MM.1S (cell line): ENCODE measurements around the gene CDKL4.

Source experiments
- EZH2 ChIP-seq: fragments of 300-600 bp; sonication (generic); optimal IDR thresholded peaks from 2 replicates; pipeline ENCODE3; 2017; ENCODE audit warnings: low read depth, mild to moderate bottlenecking, antibody characterized with exemption, low read length, mixed read lengths
- EZH2phosphoT487 ChIP-seq: fragments of 300-600 bp; sonication (generic); IDR thresholded peaks from 2 replicates; pipeline ENCODE4 v1.6.1; 2018; ENCODE audit warnings: antibody characterized with exemption, low read length
- TF ChIP-seq, protein P1 (sequence below): fragments of 300-600 bp; sonication (generic); IDR thresholded peaks from 2 replicates; pipeline ENCODE4 v1.5.1; 2016; ENCODE audit warnings: antibody characterized with exemption, low read length, mixed read lengths

DNA sequence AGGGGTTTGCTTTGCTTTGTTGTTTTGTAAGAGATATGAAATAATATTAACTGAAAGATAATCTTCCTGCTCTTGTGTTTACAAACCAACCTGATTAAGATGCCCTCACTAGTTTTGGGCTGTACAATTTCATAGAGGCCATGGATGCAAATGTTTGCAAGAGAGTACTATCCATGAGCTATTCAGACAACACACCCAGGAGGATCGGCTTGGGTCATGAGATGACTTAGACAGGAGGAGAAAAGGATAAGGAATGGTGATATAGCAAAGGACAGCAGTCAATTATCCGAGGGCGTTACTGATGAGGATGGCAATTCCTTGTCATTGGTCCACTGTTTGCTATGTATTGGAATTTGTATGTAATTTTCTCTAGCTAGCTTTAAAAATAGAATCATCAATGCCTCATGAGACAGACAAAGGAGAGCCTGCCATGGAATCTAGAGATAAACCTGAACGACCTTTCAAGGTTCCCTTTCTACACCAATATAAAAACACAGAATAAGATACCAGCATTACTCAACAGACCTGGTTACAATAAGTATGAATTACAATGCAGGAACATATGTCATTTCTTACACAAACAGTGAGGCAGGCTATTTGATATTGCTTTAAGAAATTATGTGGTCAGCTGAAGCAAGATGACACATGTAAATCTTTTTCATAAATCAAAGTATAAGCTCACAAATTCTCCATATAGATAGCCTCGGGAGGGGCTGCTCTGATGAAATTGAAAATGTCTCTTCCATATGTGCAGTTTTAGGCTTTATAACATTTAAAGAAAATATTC, 68.6 kb downstream of the CDKL4 start:
- TF ChIP-seq EZH2 (no peak), EZH2phosphoT487 (no peak)
- TF ChIP-seq, protein P1, sequence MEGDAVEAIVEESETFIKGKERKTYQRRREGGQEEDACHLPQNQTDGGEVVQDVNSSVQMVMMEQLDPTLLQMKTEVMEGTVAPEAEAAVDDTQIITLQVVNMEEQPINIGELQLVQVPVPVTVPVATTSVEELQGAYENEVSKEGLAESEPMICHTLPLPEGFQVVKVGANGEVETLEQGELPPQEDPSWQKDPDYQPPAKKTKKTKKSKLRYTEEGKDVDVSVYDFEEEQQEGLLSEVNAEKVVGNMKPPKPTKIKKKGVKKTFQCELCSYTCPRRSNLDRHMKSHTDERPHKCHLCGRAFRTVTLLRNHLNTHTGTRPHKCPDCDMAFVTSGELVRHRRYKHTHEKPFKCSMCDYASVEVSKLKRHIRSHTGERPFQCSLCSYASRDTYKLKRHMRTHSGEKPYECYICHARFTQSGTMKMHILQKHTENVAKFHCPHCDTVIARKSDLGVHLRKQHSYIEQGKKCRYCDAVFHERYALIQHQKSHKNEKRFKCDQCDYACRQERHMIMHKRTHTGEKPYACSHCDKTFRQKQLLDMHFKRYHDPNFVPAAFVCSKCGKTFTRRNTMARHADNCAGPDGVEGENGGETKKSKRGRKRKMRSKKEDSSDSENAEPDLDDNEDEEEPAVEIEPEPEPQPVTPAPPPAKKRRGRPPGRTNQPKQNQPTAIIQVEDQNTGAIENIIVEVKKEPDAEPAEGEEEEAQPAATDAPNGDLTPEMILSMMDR: no peak
